ENCODE measurements around the gene USP11.
A peak's percentile ranks its signal among the peaks of the same experiment; 100 is the strongest.
"Not testable (repeated sequence)": the region's sequence is repeated elsewhere in the genome, so short reads cannot be mapped to it uniquely, and the experiment has no call there.

USP11 gene

GRCh38 chrX:47242321-47242720, 9.5 kb downstream of the USP11 start:
- no peak for FAIRE-seq
- DNase-seq (ENCODE audit: insufficient read length, low spot score): no peak

- DNase-seq (ENCODE audit: insufficient read length, low spot score) (no peak), FAIRE-seq (no peak)
Observed at GRCh38 chrX:47243351-47243750, 10.5 kb downstream of the USP11 start.

GRCh38 chrX:47244676-47245075, 11.9 kb downstream of the USP11 start:
- DNase-seq (ENCODE audit: insufficient read length, low spot score): no peak
- no peak for FAIRE-seq

GRCh38 chrX:47245156-47245555, 12.3 kb downstream of the USP11 start:
- no peak for DNase-seq (ENCODE audit: insufficient read length, low spot score)
- no peak for FAIRE-seq

DNA sequence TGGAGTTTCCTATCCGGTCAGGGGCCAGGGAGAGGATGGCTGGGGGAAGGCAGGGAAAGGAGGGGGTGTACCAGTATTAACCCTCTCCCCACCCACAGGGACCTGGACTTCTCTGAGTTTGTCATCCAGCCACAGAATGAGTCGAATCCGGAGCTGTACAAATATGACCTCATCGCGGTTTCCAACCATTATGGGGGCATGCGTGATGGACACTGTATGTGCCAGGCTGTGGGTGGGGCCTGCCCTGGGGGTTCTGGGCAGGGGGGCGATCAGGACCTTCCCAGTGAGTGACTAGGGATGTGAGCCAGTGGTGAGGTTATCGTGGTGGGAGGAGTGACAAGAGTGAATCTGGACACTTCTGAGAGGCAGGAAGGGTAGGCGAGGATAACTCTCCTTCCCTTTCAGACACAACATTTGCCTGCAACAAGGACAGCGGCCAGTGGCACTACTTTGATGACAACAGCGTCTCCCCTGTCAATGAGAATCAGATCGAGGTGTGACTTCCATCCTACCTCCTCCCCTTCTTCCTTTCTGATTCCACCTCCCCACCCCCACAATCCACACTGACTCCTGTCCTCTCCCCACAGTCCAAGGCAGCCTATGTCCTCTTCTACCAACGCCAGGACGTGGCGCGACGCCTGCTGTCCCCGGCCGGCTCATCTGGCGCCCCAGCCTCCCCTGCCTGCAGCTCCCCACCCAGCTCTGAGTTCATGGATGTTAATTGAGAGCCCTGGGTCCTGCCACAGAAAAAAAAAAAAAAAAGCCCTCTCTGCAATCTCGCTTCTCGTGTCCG, 14.6 kb downstream of the USP11 start:
- DNase-seq (ENCODE audit: insufficient read length, low spot score): no peak
- no peak for FAIRE-seq

- DNase-seq (ENCODE audit: insufficient read length, low spot score) (no peak), FAIRE-seq (no peak)
Observed at GRCh38 chrX:47247999-47248320, 15.2 kb downstream of the USP11 start.

DNA sequence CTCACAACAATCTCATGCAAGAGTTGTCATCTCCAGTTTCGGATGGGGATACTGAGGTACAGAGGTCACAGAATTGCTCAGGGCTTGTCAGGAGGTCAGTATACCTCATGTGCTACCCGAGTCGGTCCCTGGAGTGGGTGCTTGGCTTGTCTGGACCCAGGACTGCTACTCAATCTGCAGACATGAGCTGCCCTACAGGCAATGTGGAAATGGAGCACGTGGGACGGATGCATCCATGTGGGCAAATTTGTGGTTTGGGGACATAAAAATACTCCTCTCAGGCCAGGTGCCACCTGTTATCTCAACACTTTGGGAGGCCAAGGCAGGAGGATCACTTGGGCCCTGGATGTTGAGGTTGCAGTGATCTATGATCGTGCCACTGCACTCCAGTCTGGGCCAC, 15.8 kb downstream of the USP11 start:
- DNase-seq (ENCODE audit: insufficient read length, low spot score) (no peak), FAIRE-seq (no peak)

DNA sequence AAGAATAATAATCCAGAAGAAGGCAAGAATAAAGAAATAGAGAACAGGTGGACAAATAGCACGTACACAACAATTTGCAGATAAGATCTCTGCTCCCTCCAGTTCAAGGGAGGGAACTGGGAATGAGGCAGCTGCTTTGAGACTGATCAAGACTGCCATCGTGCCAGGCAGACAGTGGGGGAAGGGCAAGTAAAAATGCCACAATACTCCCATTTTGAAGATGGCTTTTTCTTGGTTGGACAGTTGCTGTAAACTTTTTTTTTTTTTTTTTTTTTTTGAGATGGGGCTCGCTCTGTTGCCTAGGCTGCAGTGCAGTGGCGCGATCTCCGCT, 17.2 kb downstream of the USP11 start:
- DNase-seq (ENCODE audit: insufficient read length, low spot score) (no peak), FAIRE-seq (no peak)

DNA sequence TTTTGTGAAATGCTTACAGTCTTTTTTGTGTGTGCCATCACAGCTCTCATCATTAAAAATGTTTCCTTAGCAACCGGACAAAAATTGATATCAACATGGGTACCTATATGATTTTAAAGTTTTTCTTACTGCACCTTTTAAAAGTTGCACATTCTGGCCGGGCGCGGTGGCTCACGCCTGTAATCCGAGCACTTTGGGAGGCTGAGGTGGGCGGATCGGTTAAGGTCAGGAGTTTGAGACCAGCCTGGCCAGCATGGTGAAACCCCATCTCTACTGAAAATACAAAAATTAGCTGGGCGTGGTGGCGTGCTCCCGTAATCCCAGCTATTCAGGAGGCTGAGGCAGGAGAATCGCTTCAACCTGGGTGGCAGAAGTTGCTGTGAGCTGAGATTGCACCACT, 24.8 kb downstream of the USP11 start:
- FAIRE-seq; DNase-seq (ENCODE audit: insufficient read length, low spot score): not testable (repeated sequence)

- no peak for FAIRE-seq
Observed at GRCh38 chrX:47264483-47265173, 31.8 kb downstream of the USP11 start.

GRCh38 chrX:47266643-47267042, 33.8 kb downstream of the USP11 start:
- FAIRE-seq (no peak), DNase-seq (ENCODE audit: insufficient read length, low spot score) (no peak)

More at GRCh38 chrX:47264483-47265173, 31.8 kb downstream of the USP11 start:
- DNase-seq (ENCODE audit: insufficient read length, low spot score): peak; percentile 14

DNA sequence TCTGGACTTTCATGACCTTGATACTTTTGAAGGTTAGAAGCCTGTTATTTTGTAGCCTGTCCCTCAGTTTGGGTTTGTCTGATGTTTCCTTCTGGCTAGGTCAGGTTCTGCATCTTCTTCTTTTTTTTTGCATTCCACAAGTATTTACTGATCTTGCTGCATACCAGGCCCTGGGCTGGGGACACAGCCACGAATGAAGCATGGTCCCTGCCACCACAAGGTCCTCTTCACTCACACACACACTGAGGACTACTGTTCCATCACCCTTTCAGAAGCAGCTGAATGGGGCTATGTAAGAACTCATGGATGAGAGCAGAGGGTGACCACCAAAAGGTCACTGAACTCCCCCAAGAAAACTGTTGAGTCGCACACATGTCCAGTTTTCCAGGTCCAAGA, 39.2 kb downstream of the USP11 start:
- no peak for FAIRE-seq
- no peak for DNase-seq (ENCODE audit: insufficient read length, low spot score)

DNA sequence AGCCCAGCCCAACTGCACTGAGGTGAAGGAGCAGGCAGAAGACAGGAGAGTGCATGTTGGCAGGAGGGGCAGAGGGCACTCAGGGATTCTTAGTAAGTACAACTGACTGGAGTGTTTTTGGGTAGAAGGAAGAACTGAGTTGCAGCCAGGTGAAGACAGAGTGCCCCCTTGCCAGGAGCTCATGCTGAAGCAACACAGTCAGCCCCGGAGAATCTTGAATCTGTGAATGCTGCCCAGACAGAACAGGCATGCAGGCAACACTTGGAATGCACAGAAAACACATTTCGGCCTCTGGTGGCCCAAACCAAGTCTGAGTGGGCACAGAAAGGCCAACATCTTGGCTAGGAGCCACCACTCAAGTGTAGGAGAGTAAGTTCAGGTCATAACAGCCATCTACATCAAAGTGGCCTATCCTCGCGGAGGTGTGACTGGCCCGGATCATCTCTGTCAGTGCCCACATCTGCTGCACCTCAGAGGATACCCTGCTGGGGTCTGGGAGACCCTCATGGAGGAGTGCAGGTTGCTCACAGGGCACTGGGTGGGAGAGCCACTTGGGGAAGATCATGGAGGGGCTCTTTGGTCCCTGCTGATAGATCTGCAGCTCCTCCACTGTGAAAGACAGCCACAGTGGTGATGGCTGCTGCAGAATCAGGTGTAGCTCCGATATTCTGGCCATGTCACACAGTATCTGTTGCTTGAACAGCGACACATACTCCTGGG, 40.4 kb downstream of the USP11 start:
- DNase-seq (ENCODE audit: insufficient read length, low spot score) (no peak), FAIRE-seq (no peak)

DNA sequence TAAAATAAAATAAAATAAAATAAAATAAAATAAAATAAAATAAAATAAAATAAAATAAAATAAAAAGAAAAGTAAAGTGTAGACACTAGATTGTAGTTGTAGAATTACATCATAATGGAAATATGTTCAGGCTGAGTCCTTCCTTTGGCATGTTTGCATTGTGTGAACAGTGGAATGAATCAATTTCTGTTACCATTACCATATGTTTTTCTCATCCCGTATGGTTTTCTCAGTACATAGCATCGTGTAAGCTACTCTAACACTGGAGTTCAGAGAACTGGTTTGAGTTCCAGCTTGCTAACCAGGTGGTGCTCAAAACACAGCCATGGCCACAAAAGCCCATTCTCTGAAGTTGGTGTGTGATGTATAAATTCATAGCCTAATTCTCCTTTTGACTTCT, 45.9 kb downstream of the USP11 start:
- no peak for DNase-seq (ENCODE audit: insufficient read length, low spot score)
- no peak for FAIRE-seq

DNA sequence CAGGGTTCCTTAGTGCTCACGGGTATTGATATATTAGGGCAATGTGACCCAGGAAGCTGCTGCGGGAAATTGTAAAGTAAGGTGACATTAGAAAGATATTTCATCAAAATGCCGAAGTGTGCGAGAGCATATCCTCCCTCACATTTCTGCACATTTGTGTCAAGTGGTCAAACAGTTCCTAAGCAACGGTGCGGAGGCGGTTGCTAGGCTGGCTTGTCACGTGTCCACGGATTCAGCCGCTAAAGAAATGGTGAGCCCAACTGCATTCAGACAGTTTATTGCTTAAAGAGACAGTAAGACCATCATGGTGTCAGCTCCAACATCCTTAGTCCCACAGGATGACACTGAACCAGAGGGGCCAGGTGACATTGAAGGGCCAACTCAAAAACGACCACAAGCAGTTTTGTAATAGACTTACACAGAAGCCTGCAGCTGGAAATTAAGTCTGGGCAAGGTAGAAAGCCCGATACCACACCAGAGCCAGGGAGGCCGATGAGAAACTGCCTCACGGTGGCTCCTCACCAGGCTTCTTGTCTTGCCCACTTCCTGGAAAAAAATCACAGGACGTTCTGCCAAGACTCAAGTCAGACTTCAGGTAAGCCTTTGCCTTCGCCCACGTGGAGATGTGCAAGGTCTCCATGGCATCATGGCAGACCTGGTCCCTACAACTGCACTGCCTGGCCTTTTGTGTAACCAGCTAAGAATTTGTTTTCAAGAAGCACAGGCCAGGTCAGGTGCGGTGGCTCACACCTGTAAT, 50.4 kb downstream of the USP11 start:
- FAIRE-seq (no peak), DNase-seq (ENCODE audit: insufficient read length, low spot score) (no peak)

GRCh38 chrX:47284616-47285015, 51.8 kb downstream of the USP11 start:
- not testable (repeated sequence) for FAIRE-seq

DNA sequence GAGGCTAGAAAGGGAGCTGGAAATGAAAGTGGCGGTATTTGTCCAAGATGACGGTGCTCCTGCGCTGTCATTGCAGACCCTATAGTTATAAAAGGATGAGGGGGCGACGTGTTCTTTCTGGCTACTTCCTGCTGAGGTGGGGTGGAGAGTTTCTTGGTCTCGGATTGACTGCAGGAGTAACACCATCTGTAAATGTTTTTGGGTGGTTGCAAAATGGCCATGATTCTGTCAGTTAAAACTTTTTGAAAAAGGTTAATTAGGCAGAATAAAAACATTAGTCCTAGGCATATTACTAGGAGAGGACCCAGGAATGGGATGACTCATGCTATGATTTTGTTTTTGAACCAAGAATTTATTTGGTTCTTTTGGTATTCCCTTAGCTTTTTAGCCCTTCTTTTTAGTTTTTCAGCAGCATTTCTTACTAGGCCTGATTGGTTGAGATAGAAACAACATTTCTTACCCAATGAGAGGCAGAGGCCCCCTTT, 53.1 kb downstream of the USP11 start:
- FAIRE-seq (no peak), DNase-seq (ENCODE audit: insufficient read length, low spot score) (no peak)

More at GRCh38 chrX:47284616-47285015, 51.8 kb downstream of the USP11 start:
- not testable (repeated sequence) for DNase-seq (ENCODE audit: insufficient read length, low spot score)

- DNase-seq (ENCODE audit: insufficient read length, low spot score) (no peak), FAIRE-seq (no peak)
Observed at GRCh38 chrX:47293106-47293505, 60.3 kb downstream of the USP11 start.

DNA sequence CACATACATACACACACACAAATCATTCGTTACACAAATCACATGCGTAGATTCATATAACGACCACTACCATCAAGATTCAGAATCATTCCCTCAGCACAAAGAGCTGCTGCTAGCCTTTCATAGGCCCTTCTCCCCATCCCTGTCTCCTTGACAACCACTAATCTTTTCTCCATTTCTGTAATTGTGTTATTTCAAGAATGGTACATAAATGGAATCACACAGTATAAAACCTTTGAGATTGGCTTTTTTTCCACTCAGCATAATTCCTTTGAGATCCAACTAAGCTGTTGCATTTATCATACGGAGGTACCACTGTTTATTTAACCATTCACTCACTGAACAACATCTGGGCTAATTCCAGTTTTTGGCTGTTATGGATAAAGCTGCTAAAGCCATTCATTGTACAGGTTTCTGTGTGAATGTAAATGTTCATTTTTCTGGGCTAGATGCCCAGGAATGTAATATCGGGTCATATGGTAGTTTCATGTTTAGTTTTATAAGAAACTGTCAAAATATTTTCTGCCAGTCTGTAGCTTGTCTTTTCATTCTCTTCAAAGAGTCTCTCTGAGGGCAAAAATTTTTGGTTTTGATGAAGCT, 64.1 kb downstream of the USP11 start:
- DNase-seq (ENCODE audit: insufficient read length, low spot score): no peak
- FAIRE-seq: no peak

- DNase-seq (ENCODE audit: insufficient read length, low spot score): no peak
- FAIRE-seq: no peak
Observed at GRCh38 chrX:47297874-47298273, 65.1 kb downstream of the USP11 start.

All from HTR-8/SVneo (cell line).